Neuron (in vitro differentiated cells): ENCODE results near the gene PYGL.
"Not testable (repeated sequence)": the region's sequence is repeated elsewhere in the genome, so short reads cannot be mapped to it uniquely, and the experiment has no call there.

Source experiments
- H2AFZ ChIP-seq: one replicate; pipeline ENCODE4 v1.6.1; 2013; ENCODE audit warnings: low read depth, mild to moderate bottlenecking, inconsistent platforms, low read length, moderate library complexity
- H3K27me3 ChIP-seq: one replicate; pipeline ENCODE4 v1.6.1; 2013; ENCODE audit warnings: low read length; ENCODE audit not compliant: insufficient read depth
- H3K36me3 ChIP-seq: one replicate; pipeline ENCODE4 v1.6.1; 2013; ENCODE audit warnings: low read length; ENCODE audit not compliant: insufficient read depth
- H3K4me1 ChIP-seq: one replicate; pipeline ENCODE4 v1.6.1; 2013; ENCODE audit warnings: low read length; ENCODE audit not compliant: insufficient read depth
- H3K4me3 ChIP-seq: 2 replicates; pipeline ENCODE4 v1.5.1; 2013; ENCODE audit warnings: mild to moderate bottlenecking, low read length, moderate library complexity
- H3K9me3 ChIP-seq: one replicate; pipeline ENCODE4 v1.6.1; 2013; ENCODE audit warnings: low read length

Gene PYGL

DNA sequence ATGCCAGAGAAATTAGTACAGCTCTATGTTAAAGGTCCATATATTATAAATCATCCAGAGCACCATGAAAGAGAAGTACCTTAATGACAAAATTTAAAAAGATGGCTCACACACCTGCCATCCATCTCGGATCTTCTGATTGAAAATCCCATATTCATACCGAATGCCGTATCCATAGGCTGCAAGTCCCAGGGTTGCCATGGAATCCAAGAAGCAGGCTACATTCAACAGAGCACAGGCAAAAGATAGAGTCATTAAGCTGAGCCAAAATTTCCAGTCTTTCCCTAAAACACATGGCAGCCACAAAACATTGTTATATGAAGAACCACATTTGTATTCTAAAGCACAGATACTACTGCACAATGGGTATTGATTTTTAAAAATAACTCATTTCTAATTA lies 12.7 kb downstream of the PYGL start:
- Histone ChIP-seq H3K4me1 (peaks cover 3% of the 10 kb centered on the region), H3K4me3 (no peak overlapping the region), H2AFZ (no peak overlapping the region), H3K36me3 (no peaks in the 10 kb centered on the region), H3K9me3 (no peaks in the 10 kb centered on the region), H3K27me3 (no peaks in the 10 kb centered on the region)

DNA sequence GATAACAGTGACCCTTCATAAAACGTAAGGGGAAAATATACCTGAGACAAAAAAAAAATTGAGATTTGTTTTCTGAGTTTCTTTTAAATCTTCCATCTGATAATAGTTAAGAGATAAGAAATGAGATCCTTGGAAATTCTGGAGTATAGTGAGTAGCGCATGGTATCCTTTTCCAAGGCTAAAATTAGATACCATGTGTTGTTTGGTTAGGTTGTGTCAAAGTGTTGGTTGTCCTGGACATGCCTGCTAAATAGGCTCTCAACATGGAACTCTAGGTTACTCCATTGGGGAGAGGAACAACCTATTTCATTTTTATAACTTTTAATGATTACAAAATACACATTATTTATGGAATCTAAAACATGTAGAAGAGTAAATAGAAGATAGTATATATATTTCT lies 14.8 kb downstream of the PYGL start:
- Histone ChIP-seq H2AFZ (no peak overlapping the region), H3K4me3 (no peak overlapping the region), H3K4me1 (peaks cover 3% of the 10 kb centered on the region), H3K27me3 (no peaks in the 10 kb centered on the region), H3K36me3 (no peaks in the 10 kb centered on the region), H3K9me3 (no peaks in the 10 kb centered on the region)

DNA sequence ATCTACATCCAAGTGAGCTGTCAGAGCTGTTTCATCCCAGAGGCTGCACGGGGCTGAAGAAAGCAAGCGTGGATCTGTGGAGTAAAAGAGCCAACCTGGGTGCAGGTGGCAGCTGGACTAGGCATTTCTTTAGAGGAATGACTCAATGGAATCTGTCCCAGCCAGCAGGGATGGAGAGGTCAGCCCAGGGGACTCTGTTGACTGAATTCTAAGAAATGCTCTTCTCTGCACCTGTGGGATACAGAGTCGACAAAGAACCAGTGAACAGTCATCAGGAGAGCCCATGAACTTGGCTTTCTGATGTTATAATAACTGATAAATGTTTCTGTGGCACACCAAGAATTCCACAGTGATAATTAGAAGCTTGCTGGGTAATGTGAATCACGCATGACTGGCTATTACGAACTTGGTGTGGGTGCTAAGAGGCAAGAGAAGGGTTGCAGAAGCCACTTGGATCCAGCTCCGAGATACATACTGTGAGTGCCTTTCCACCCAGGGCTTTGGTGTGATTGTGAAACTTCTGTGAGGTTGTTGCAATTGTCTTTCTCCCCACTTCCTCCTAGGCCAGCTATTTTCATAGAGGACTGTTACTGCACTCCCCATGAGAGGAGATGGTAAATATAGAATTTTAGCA lies 16.2 kb downstream of the PYGL start:
- H3K36me3 ChIP-seq = no peaks in the 10 kb centered on the region
- no peaks in the 10 kb centered on the region for H3K27me3 ChIP-seq
- H3K4me3 ChIP-seq = no peak overlapping the region

DNA sequence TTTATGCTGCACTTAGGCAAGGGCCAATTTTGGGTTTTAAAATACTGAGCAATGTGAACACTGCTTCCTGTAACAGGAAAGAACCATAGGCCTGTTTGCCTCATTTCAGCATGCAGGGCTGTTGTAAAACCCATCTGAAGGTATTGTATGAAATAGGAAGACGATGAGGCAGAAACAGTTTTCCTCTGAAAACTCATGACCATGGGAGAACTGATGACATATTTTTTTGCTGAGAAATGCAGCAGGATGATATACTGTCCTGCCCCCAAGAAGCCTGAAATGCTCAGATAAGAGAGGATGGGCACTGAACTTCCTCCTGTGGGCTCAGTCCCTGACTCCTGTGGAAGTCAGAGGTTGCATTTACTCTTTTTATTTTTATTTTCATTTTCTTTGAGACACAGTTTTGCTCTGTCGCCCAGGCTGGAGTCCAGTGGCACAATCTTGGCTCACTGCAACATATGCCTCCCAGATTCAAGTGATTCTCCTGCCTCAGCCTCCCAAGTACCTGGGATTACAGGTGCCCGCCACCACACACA lies 17.4 kb downstream of the PYGL start:
- H3K36me3 ChIP-seq = no peaks in the 10 kb centered on the region
- no peak overlapping the region for H3K4me3 ChIP-seq
- H3K27me3 ChIP-seq = no peaks in the 10 kb centered on the region
- peaks cover 3% of the 10 kb centered on the region for H3K4me1 ChIP-seq
- no peak overlapping the region for H2AFZ ChIP-seq
- H3K9me3 ChIP-seq = no peaks in the 10 kb centered on the region

More for the DNA sequence above, 16.2 kb downstream of the PYGL start:
- Histone ChIP-seq H2AFZ (no peak overlapping the region), H3K9me3 (no peaks in the 10 kb centered on the region), H3K4me1 (peaks cover 3% of the 10 kb centered on the region)

DNA sequence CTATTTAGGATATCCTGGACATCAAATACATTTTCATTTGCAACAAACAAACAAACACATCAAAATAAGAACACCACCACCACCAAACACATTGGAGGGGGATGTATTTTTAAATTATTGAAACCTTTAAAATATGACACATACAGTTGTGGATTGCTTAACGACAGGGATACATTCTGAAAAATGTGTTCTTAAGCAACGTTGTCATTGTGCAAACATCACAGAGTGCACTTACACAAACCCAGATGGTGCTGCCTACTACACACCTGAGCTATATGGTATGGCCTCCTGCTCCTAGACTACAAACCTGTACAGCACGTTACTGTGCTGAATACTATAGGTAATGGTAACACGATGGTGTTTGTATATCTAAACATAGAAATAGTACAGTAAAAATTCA lies 19.4 kb downstream of the PYGL start:
- Histone ChIP-seq H3K4me1 (peaks cover 9% of the 10 kb centered on the region), H2AFZ (no peak overlapping the region), H3K4me3 (no peak overlapping the region), H3K36me3 (no peaks in the 10 kb centered on the region), H3K27me3 (no peaks in the 10 kb centered on the region), H3K9me3 (no peaks in the 10 kb centered on the region)

DNA sequence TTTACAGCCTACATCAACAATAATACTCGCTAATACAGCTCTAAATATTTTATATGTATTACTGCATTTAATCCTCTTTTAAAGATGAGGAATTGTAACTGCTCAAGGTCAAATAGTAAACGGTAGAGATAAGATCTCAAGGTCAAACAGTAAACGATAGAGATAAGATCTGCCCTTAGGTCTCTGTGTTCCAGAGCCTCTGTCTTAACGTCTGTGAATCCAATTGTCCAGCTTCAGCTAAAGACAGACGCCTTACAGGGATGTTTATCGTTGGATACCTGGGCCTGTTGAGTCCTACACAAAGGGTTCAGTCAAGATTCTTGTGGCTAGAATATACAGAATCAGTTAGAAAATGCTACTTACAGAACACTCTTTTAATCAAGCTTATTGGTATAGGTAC lies 20.0 kb downstream of the PYGL start:
- H3K36me3 ChIP-seq = no peaks in the 10 kb centered on the region
- no peaks in the 10 kb centered on the region for H3K9me3 ChIP-seq
- H3K4me1 ChIP-seq = peaks cover 9% of the 10 kb centered on the region
- no peak overlapping the region for H2AFZ ChIP-seq
- H3K27me3 ChIP-seq = no peaks in the 10 kb centered on the region
- no peak overlapping the region for H3K4me3 ChIP-seq

DNA sequence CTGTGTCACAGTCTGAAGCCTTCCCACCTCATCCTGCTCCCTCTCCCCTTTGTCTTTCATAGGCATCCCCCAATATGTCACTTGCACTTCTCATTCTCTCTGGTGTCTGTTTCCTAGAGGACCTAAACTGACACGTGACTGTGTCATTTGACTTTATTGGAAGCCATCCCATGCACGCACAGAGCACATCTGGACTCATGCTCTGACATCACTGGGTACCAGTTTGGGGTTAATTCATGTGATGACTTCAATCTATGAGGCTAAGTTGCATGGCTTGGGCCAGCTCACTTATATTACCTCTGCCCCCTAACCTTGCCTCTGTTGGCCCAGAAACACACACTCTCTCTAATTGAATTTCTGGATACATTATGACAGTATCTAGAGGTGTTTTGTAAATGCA lies 21.5 kb downstream of the PYGL start:
- Histone ChIP-seq H3K9me3 (no peaks in the 10 kb centered on the region), H3K27me3 (no peaks in the 10 kb centered on the region), H3K4me1 (peaks cover 9% of the 10 kb centered on the region), H2AFZ (no peak overlapping the region), H3K4me3 (no peak overlapping the region), H3K36me3 (no peaks in the 10 kb centered on the region)

DNA sequence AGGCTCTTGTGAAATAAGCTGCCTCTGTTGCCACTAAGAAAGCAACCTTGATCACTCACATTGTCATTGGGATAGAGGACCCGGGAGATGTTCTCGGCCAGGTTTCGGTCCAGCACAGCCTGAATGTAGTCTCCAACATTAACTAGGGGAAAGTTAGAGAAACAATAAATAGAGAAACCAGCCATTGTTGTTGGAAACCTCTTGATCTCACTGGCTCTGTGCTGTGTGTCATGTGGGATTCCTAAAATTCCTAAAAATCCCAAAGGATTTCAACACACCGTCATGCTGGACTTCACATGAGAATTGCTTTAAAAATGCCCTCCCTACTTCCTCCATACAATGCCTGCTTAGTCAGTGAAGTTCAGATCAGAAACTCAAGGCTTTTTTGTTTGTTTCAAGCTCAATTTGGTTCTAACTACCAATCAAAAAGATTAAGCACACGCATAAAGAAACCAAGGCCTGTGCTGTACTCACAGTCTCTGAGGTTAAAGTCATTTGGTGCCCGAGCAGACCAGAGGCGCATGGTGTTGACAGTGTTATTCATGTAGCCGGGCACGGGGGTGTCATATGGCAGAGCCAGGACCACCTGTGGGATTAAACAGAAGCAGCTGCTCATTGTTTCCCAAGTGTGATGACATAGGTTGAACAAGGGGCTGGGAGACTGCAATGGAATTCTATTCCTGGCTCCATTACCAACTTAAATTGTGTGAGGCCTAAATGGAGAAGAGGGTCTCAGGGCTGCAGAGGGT lies 23.6 kb downstream of the PYGL start:
- H3K27me3 ChIP-seq = no peaks in the 10 kb centered on the region
- H2AFZ ChIP-seq = no peak overlapping the region
- peaks cover 9% of the 10 kb centered on the region for H3K4me1 ChIP-seq
- no peaks in the 10 kb centered on the region for H3K9me3 ChIP-seq
- H3K4me3 ChIP-seq = no peak overlapping the region
- no peaks in the 10 kb centered on the region for H3K36me3 ChIP-seq

DNA sequence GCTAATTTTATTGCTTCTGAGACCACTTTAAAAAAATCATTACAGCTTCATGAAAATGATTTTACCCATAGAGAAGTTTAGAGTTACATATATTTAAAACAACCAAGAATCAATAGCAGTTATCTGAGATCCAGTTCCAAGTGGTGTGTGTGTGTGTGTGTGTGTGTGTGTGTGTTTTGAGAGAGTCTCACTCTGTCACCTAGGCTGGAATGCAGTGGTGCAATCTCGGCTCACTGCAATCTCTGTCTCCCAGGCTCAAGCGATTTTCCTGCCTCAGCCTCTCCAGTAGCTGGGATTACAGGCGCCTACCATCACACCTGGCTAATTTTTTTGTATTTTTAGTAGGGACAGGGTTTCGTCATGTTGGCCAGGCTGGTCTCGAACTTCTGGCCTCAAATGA lies 24.8 kb downstream of the PYGL start:
- not testable (repeated sequence) for H3K27me3 ChIP-seq, H2AFZ ChIP-seq, H3K9me3 ChIP-seq, H3K36me3 ChIP-seq, H3K4me1 ChIP-seq, H3K4me3 ChIP-seq

DNA sequence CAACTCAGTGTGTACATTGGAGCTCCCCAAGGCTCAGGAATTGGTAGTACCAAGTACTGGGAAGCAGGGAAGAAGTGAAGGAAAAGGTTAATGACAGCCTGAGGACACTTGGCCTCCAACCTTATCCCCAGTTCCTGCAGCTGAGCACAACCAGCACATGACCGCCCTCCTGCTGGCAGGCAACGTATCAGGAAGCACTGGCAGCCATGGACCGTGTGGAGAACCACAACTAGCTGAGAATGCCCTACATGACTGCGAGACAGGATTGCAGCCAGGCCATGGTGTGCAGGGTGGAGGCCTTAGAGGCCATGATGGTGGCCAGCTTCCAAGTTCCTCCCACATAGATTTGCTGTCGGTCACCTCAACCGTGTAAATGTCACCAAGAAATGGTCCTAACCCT lies 26.8 kb downstream of the PYGL start:
- Histone ChIP-seq H3K27me3 (no peaks in the 10 kb centered on the region), H3K9me3 (no peaks in the 10 kb centered on the region), H3K4me1 (peaks cover 9% of the 10 kb centered on the region), H3K36me3 (no peaks in the 10 kb centered on the region), H3K4me3 (no peak overlapping the region), H2AFZ (no peak overlapping the region)

DNA sequence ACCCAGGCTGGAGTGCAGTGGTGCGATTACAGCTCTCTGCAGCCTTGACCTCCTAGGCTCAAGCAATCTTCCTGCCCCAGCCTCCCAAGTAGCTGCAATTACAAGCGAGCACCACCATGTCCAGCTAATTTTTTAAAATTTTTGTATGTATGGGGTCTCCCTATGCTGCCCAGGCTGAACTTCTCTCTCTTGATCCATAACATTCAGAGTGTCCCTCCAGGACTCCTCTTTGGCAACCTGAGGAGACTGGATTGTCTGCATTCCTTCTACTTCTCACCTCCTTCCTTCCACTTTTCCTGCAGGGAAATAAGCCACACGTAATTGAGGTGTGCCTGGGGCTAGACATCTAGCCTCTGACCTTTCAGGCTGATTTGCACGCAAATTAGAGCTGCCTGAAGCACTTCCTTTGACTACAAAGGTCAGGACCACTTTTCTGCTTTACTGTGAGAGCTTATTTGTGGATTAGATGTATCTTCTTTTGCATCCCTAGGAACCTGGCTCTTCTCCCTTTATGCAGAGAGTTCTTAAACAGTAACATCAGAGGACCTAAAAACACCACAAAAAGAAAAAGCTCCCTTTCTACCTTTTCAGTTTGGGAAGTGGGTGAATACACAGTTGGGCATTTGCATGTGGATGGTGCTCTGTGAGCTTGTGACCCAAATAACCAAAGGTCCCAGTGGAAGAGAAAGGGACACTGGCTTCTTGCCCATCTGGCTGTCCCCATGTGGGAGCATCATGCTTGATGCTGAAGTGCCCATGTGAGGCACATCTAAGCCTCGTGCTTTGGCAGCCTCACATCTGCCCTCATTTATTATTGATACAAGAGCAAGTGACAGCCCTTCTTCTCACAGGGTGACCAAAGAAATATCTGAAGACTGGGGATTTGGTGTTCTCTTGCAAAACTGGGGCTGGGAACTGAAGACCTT lies 33.5 kb downstream of the PYGL start:
- Histone ChIP-seq H3K4me1 (peaks cover 8% of the 10 kb centered on the region), H3K27me3 (no peaks in the 10 kb centered on the region), H3K36me3 (no peaks in the 10 kb centered on the region), H3K4me3 (no peak overlapping the region), H2AFZ (no peak overlapping the region), H3K9me3 (peaks cover 3% of the 10 kb centered on the region)

DNA sequence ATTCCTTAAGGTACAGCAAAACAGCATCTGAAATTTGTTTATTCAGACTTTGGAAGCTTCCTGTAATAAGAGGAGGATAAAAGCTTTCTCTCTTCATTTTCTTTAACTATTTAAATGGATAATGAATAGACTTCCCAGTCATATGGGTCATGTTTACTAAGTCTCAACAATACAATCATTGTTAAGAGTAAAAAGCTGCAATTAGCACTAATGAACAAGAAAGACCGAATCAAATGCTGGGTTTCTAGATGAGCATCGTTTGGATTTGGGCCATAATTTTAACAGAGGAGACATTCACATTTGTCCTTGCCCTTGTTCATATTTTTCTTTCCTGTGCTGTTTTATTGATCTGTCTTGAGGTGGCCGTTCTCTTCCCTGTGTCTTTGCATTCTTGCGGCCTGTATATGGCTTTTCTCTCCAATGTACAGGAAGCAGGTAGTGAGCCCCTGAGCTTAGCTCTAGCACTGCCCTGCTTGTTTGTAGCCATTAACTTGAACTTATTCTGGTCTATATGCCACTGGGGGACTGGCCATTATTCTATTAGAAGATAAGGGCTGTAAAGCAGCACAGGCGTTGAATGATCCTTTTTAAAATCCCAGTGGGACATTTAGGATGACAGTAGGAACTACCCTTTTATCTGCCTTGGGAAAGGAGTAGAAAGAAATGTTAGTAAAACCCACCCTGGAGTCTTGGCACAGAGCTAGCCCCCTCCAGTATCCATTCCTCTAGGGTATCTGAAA lies 37.8 kb downstream of the PYGL start:
- Histone ChIP-seq H3K4me1 (peaks cover 8% of the 10 kb centered on the region), H3K9me3 (peaks cover 4% of the 10 kb centered on the region), H3K36me3 (no peaks in the 10 kb centered on the region), H3K4me3 (no peak overlapping the region), H3K27me3 (no peaks in the 10 kb centered on the region), H2AFZ (no peak overlapping the region)
